Smooth muscle cell of the brain vasculature (primary cell): ENCODE measurements around the gene RAB26.
"Not testable (repeated sequence)": the region's sequence is repeated elsewhere in the genome, so short reads cannot be mapped to it uniquely, and the experiment has no call there.

Source experiments
- DNase-seq: peaks from one replicate; pipeline ENCODE4 v3.0.0-alpha.2; 2012; ENCODE audit warnings: low read depth, low spot score

The RAB26 gene

GRCh38 chr16:2196162-2196980, 47.9 kb downstream of the RAB26 start, which contains the start of gene CASKIN1:
Gene CASKIN1, minus strand, starts transcription at chr16:2196605. Its CDS starts 173 bp downstream, at chr16:2196432.
- no peak for DNase-seq

GRCh38 chr16:2196981-2197511, 48.6 kb downstream of the RAB26 start:
- DNase-seq: no peak

- DNase-seq: no peak
Observed at GRCh38 chr16:2197765-2198164, 49.3 kb downstream of the RAB26 start.

- no peak for DNase-seq
Observed at GRCh38 chr16:2198283-2198682, 49.9 kb downstream of the RAB26 start.

- no peak for DNase-seq
Observed at GRCh38 chr16:2199095-2199494, 50.7 kb downstream of the RAB26 start.

GRCh38 chr16:2199621-2200139, 51.3 kb downstream of the RAB26 start:
- no peak for DNase-seq

GRCh38 chr16:2200313-2200712, 51.9 kb downstream of the RAB26 start:
- no peak for DNase-seq

- DNase-seq: not testable (repeated sequence)
Observed at GRCh38 chr16:2203119-2203688, 54.8 kb downstream of the RAB26 start.
